ENCODE measurements around the gene FOLR2. TPM values are rescaled to one million over a fixed set of nuclear protein-coding genes. Genes with fewer than 3 reads are reported as not detected.
A peak's percentile ranks its signal among the peaks of the same experiment; 100 is the strongest.

FOLR2 gene
- total RNA-seq, 1 donor from 2014 or later: not detected

DNA sequence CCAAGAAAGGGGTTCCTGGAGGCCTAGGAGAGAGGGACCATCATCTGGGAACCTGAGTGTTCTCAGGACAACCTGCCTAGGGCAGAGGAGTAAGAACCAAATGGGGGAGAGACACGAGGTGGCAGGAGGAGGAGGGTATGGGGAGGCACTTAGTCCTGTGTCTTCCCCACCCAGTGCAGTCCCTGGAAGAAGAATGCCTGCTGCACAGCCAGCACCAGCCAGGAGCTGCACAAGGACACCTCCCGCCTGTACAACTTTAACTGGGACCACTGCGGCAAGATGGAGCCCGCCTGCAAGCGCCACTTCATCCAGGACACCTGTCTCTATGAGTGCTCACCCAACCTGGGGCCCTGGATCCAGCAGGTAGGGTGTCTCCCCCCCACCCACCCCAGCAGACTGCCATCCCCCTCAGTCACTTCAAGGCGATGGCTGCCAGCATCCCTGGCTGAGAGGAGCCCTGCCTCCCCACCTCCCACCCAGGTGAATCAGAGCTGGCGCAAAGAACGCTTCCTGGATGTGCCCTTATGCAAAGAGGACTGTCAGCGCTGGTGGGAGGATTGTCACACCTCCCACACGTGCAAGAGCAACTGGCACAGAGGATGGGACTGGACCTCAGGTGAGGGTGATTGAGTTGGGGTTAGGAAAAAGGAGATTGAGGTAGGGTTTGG is 4.2 kb downstream of the FOLR2 start:
- Mint-ChIP-seq H3K4me1 (peaks cover 19% of the 10 kb centered on the region), H3K4me3 (peak overlapping the region; percentile 48), H3K9me3 (no peaks in the 10 kb centered on the region), H3K36me3 (ENCODE audit: low read depth) (no peaks in the 10 kb centered on the region), H3K27ac (ENCODE audit: unreplicated experiment) (no peak overlapping the region), H3K27me3 (ENCODE audit: low read depth) (peaks cover 24% of the 10 kb centered on the region)
- TF ChIP-seq, protein P1, sequence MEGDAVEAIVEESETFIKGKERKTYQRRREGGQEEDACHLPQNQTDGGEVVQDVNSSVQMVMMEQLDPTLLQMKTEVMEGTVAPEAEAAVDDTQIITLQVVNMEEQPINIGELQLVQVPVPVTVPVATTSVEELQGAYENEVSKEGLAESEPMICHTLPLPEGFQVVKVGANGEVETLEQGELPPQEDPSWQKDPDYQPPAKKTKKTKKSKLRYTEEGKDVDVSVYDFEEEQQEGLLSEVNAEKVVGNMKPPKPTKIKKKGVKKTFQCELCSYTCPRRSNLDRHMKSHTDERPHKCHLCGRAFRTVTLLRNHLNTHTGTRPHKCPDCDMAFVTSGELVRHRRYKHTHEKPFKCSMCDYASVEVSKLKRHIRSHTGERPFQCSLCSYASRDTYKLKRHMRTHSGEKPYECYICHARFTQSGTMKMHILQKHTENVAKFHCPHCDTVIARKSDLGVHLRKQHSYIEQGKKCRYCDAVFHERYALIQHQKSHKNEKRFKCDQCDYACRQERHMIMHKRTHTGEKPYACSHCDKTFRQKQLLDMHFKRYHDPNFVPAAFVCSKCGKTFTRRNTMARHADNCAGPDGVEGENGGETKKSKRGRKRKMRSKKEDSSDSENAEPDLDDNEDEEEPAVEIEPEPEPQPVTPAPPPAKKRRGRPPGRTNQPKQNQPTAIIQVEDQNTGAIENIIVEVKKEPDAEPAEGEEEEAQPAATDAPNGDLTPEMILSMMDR (conservative IDR thresholded peaks at IDR 0.05): no peak
- no peak for DNase-seq (ENCODE audit: low read depth, low spot score)

DNA sequence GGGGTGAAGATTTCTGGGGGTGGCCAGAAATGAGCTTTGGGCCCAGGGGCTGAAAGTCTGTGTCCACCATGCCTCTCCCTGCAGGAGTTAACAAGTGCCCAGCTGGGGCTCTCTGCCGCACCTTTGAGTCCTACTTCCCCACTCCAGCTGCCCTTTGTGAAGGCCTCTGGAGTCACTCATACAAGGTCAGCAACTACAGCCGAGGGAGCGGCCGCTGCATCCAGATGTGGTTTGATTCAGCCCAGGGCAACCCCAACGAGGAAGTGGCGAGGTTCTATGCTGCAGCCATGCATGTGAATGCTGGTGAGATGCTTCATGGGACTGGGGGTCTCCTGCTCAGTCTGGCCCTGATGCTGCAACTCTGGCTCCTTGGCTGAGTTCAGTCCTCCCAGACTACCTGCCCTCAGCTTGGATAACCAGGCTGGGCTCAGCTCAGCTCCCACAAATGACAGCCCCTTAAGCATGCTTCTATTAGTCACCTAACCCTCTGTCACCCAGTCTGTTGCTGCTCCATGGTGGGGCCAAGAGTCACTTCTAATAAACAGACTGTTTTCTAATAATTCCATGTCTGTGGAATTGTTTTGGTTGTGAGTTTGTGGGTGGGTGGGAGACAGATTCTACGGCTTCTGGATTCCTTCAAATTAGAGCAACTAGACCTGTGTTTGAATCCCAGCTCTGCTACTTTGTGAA is 4.9 kb downstream of the FOLR2 start:
- H3K36me3 Mint-ChIP-seq (ENCODE audit: low read depth): no peaks in the 10 kb centered on the region
- peak overlapping the region; percentile 41 for H3K4me3 Mint-ChIP-seq
- H3K9me3 Mint-ChIP-seq: no peaks in the 10 kb centered on the region
- DNase-seq (ENCODE audit: low read depth, low spot score): no peak
- H3K27me3 Mint-ChIP-seq (ENCODE audit: low read depth): peaks cover 18% of the 10 kb centered on the region
- no peak overlapping the region for H3K27ac Mint-ChIP-seq (ENCODE audit: unreplicated experiment)
- peaks cover 26% of the 10 kb centered on the region for H3K4me1 Mint-ChIP-seq
- TF ChIP-seq, protein P1 (conservative IDR thresholded peaks at IDR 0.05): no peak

DNA sequence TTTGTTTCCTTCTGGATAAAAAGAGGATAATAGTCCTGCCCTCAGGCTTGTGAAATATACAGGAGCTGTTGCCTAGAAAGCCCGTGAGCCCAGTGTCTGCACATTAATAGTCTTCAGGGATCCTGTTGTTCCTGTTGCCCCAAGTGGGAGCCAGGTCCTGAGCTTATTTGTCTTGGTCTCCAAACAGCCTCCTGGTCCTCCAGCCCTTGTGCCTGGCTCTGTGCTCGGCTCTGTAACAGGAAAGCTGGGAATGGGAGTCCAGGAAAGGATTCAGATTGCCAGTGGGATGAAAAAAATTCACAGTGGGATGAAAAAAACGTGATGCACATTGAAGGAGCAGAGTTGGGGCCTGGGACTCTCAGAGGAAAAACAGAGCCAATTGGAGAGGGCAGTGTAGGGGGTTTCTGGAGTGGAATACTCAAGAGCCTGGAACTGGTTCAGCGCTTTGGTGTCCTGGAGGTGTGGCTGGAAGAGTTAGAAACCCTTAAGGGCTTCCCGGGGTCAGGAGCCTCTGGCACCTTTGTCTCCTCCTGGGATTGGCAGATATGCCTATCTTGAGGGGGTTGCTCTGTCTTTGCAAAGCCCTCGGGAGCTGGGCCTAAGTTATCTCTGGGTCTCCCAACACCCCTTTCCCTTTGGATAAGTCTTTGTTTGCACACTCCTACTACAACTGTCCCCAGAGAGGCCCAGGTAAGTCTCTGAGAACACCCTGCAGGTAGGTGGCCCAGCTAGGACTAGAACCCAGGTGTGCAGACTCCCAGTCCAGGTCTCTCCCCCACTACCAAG is 5.7 kb downstream of the FOLR2 start:
- Mint-ChIP-seq H3K36me3 (ENCODE audit: low read depth) (no peaks in the 10 kb centered on the region), H3K27me3 (ENCODE audit: low read depth) (peaks cover 12% of the 10 kb centered on the region), H3K4me3 (peak overlapping the region; percentile 93), H3K27ac (ENCODE audit: unreplicated experiment) (peak overlapping the region; percentile 32), H3K4me1 (peaks cover 27% of the 10 kb centered on the region), H3K9me3 (no peaks in the 10 kb centered on the region)
- no peak for DNase-seq (ENCODE audit: low read depth, low spot score)
- TF ChIP-seq, protein P1 (conservative IDR thresholded peaks at IDR 0.05): no peak

DNA sequence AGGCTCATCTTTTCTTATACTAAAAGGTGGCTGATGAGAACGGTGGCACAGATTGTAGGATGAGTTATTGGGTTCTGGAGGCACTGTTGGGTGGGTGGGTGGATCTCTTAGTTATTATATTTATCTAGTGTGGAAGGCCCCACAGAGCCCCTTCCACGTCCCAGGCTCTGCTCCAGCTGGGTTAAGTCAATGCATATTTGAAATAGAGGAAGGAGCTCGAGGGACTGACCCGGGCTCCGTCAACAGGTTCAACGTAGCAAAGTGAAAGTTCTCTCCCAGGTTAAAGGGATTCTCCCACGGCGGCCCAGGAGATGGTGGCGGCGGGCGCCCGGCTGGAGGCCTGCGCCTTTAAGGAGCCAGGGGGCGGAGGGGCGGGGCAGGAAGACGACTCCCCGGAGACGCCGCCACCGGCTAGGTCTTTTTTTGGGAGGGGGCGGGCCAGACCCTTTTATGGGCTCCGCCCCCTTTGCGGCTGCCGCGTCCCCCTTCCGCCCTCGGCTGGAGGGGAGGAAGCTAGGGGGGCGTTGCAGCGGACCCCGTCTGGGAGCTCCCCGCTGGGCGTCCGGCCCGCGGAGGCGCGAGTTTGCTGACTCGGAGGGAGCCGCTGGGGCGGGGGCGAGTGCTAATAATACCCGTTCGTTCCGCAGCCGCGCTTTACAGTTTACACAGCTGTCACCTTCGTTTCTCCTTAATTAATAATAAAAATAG is 6.5 kb downstream of the FOLR2 start:
- Mint-ChIP-seq H3K4me3 (peak overlapping the region; percentile 93), H3K9me3 (no peaks in the 10 kb centered on the region), H3K36me3 (ENCODE audit: low read depth) (no peaks in the 10 kb centered on the region), H3K27ac (ENCODE audit: unreplicated experiment) (peak overlapping the region; percentile 78), H3K27me3 (ENCODE audit: low read depth) (peaks cover 7% of the 10 kb centered on the region), H3K4me1 (peaks cover 27% of the 10 kb centered on the region)
- TF ChIP-seq, protein P1 (conservative IDR thresholded peaks at IDR 0.05): no peak
- peak; percentile 92 for DNase-seq (ENCODE audit: low read depth, low spot score)

All from neural crest cell (in vitro differentiated cells).